ENCODE measurements around the gene CRB1. TPM values are rescaled to one million over a fixed set of nuclear protein-coding genes. Genes with fewer than 3 reads are reported as not detected.

Gene CRB1
- total RNA-seq (under 1 TPM; 0.09 to 0.16 TPM), polyA plus RNA-seq (ENCODE audit: insufficient read length in 6 of 6) (under 1 TPM; 0.17 to 0.31 (median 0.26) TPM)
- long read RNA-seq, donor 1: 0 reads
- long read RNA-seq, donor 2: 0 reads
- long read RNA-seq, donor 3: 0 reads
- long read RNA-seq, donor 4: 0 reads
- long read RNA-seq, donor 5: 0 reads
- long read RNA-seq, donor 6: 0 reads
- long read RNA-seq, donor 7: 0 reads
- long read RNA-seq, donor 8: 0 reads
- long read RNA-seq, donor 9: 0 reads
- long read RNA-seq, donor 10: 0 reads
- long read RNA-seq, donor 11, full-length matches to known transcripts: 4 of 4 reads
- long read RNA-seq, donor 11, partial matches to known transcripts: 0 of 4 reads
- long read RNA-seq, donor 11, other reads (novel, unspliced or antisense): 0 of 4 reads
- long read RNA-seq, donor 12: 0 reads

GRCh38 chr1:197268012-197268411, at the start of gene CRB1:
Gene CRB1, plus strand, starts transcription at chr1:197268252. Its CDS starts 161 bp downstream, at chr1:197268413.
- H3K4me1 ChIP-seq: no peaks in the 10 kb centered on the region

GRCh38 chr1:197218857-197219256, 49.2 kb upstream of the CRB1 start:
- Histone ChIP-seq H3K9me3 (no peaks in the 10 kb centered on the region), H3K27me3 (no peaks in the 10 kb centered on the region), H3K27ac (no peak overlapping the region), H3K4me3 (no peak overlapping the region), H3K4me1 (no peaks in the 10 kb centered on the region), H3K36me3 (no peaks in the 10 kb centered on the region)
- no peak for ATAC-seq
- no peak for TF ChIP-seq CTCF (IDR thresholded peaks at IDR 0.05)
- intact Hi-C loops (cut with DNase I): no loop called here
- DNase-seq: no peak

More at GRCh38 chr1:197268012-197268411, at the start of gene CRB1:
- Histone ChIP-seq H3K4me3 (no peak within 1 kb of the TSS), H3K27ac (no peak within 1 kb of the TSS), H3K9me3 (no peaks in the 10 kb centered on the region), H3K36me3 (no peaks in the 10 kb centered on the region), H3K27me3 (no peaks in the 10 kb centered on the region)
- DNase-seq (peak in 2 of 4 donors; percentile 3 to 31), ATAC-seq (no peak)
- TF ChIP-seq CTCF (IDR thresholded peaks at IDR 0.05): no peak
- intact Hi-C loops (cut with DNase I): no loop called here

GRCh38 chr1:197222025-197222685, 45.9 kb upstream of the CRB1 start:
- Histone ChIP-seq H3K4me3 (no peak overlapping the region), H3K27me3 (no peaks in the 10 kb centered on the region), H3K4me1 (no peaks in the 10 kb centered on the region), H3K9me3 (no peaks in the 10 kb centered on the region), H3K36me3 (no peaks in the 10 kb centered on the region), H3K27ac (no peak overlapping the region)
- intact Hi-C loops (cut with DNase I): no loop called here
- no peak for TF ChIP-seq CTCF (IDR thresholded peaks at IDR 0.05)
- DNase-seq: peak in 1 of 4 donors; percentile 57
- peak; percentile 66 for ATAC-seq

- no peaks in the 10 kb centered on the region for H3K9me3 ChIP-seq
- H3K36me3 ChIP-seq: no peaks in the 10 kb centered on the region
- no peak for TF ChIP-seq CTCF (IDR thresholded peaks at IDR 0.05)
- ATAC-seq: no peak
- no peaks in the 10 kb centered on the region for H3K4me1 ChIP-seq
- H3K4me3 ChIP-seq: no peak overlapping the region
- no peaks in the 10 kb centered on the region for H3K27me3 ChIP-seq
- intact Hi-C loops (cut with DNase I): no loop called here
- DNase-seq: no peak
- H3K27ac ChIP-seq: no peak overlapping the region
These were observed 45.3 kb upstream of the CRB1 start for GRCh38 chr1:197222780-197223179.

- no peaks in the 10 kb centered on the region for H3K27me3 ChIP-seq
- DNase-seq: peak in 2 of 4 donors; percentile 16 to 18
- no peak for ATAC-seq
- no peaks in the 10 kb centered on the region for H3K4me1 ChIP-seq
- no peak overlapping the region for H3K27ac ChIP-seq
- TF ChIP-seq CTCF (IDR thresholded peaks at IDR 0.05): no peak
- H3K9me3 ChIP-seq: no peaks in the 10 kb centered on the region
- no peak overlapping the region for H3K4me3 ChIP-seq
- intact Hi-C loops (cut with DNase I): no loop called here
- H3K36me3 ChIP-seq: no peaks in the 10 kb centered on the region
These were observed 43.9 kb upstream of the CRB1 start for GRCh38 chr1:197224160-197224559.

Measured in left lung (tissue), 14 donors.